ENCODE data around the gene LIPA.

Gene LIPA

DNA sequence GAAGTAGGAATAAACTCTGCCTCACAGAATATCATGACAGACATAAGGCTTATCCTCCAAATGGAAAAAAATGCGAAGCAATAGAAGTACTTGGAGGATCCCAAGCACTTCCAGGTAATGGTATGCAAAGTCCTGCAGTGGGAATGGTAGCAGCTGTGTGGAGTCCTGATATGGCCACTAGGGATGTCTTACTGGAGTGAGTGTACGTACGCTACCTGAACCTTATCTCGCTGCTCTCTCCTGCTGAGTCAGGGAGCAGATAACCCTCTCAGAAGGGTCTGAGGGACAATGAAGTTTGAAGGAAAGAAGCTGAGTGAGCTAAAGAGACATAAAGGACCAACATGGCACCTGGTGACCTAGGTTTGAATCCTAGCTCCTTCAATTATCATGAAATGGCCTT lies 86.7 kb downstream of the LIPA start:
- DNase-seq (ENCODE audit: low read depth): no peak

DNA sequence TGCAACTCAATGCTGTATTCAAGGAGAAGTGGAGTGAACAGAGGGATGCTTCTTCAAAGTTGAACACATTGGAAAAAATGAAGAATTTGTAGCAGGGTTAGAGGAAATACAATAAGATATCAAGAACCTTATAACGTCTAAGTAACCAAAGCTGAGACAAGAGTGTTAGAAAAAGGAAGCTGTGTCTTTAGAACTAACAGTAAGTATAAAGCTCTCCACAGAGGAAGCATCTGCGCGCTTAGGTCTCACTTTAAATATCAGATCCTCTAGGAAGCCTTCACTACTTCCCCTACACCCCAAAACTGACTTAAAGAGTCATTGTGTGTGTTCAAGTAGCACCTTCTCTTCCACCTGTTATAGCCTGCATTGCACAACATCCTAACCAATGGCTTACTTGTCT lies 87.5 kb downstream of the LIPA start:
- no peak for DNase-seq (ENCODE audit: low read depth)
